Hematopoietic multipotent progenitor cell treated with erythropoietin and hydrocortisone succinate and interleukin-3 and kit ligand, for 6 days (in vitro differentiated cells): ENCODE results near the gene HEPHL1.

ENCODE experiments used
- DNase-seq: peaks from one replicate; pipeline ENCODE4 v3.0.0-alpha.2; 2015

HEPHL1 gene

DNA sequence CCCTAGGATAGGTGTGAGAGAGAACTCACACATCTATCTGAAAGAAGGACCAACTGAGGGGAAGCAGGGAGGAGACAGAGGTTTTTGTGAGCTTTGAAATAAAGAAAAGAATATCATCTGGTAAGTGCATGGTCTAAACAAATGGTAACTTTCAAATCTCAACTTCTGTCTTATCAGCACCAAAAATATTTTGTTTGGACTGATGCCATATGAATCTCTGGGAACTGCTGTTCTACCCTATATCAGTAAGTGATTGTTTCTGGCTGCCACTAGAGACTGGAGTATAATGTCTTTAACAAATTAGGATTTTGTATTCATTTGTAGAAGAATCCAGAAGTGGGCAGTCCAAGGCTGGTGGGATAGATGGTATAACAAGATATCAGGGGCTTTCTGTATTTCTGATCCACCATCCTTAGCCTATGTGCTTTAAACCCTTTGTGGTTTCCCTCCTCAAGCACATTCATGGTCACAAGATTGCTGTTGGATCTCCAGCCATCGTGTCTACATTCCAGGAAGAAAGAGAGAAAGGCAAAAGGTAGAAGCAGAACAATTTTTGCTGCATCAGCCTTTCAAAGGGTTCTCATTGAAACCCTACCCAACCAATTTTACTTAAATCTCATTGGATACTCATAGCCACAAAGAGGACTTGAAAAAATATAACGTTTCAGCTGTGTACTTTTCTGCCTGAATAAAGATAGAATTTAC lies 4.7 kb downstream of the HEPHL1 start:
- no peak for DNase-seq

DNA sequence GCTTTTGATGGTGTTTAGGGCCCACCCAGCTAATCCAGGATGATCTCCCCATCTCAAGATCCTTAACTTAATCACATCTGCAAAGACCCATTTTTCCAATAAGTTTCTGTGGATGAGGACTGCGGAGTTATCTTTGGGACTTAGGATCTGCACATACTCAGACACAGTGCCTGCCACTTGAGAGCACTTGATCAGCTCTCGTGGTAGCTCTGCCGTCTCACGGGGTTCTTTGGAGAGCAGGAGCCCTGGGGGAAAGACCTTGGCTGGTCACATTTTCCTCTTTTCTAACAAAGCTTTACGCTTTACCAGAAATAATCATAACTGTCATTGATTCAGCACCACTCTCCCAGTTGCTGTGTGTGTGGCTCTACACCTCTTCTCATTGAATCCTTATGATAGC lies 6.1 kb downstream of the HEPHL1 start:
- DNase-seq = no peak

DNA sequence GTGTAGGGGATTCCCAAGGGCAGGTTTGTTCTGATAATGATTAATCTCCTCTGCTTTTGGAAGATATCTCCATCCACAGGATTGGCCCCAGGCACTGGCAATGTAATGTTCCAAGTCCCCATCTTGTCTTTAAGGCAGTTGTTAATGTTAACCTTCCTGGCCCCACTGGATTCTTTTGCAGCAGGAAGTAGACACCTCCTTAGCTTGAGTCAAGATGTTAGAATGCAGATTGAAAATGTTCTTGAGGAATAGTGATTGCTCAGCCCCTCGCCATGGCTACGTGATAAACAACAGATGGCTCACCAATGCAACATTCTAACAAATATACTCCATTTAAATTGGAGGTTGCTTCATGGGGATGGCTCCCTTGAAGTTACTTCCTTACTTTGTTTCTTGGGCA lies 7.3 kb downstream of the HEPHL1 start:
- DNase-seq = no peak

DNA sequence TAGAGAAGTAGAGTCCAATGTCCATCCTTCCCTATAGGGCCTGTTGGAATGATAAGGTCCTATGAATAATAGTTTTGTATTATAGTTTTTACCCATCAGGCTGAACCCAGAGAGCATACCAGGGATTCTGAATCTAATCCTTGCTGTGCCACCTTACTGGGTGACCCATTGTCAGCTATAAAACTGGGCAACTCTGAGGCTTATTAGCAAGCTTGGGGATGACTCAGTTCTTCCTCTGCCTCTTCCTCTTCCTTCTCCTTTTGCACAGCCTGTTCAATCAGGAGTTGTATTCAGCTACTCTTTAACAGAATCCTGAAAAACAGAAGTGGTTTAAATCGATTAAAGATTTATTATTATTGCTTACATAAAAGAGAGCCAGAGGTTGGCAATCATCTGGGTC lies 8.9 kb downstream of the HEPHL1 start:
- DNase-seq = no peak

DNA sequence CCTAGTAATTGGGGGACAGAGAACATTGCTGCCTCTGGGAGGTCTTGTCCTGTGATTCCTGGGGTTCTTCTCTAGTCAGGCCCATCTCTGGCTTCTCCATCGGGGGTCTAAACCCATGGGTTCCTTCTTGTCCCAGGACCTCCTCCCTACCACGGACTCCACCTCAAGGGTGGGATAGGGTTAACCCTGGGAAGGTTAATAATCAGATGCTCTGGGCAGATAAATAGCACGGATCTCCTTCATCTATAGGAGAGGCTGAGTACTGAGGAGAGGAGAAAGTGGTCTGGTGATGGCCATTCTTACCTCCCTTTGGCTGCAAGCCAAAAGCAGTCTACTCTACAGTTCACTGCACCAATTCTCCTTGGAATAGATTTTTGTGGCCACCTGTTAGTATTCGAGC lies 10.5 kb downstream of the HEPHL1 start:
- peak; percentile 12 for DNase-seq

DNA sequence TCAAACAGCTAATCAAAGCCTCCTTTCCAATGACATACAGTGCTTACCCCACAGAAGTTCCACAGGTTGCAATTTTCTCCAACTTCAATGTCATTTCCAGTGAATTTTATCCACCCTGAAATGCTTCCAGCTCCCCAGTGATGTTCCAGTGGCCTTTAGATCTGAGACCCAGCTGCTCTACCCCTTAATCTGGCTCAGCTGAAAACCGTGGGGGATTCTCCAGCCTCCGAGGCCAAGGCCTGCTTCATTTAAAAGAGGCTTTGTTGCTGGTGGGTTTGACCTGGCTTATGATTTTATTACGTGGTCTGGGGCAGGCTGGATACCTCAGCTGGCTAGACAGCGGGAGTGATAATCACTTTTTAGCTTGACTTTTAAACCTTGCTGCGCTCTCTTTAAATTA lies 10.9 kb downstream of the HEPHL1 start:
- DNase-seq = no peak

DNA sequence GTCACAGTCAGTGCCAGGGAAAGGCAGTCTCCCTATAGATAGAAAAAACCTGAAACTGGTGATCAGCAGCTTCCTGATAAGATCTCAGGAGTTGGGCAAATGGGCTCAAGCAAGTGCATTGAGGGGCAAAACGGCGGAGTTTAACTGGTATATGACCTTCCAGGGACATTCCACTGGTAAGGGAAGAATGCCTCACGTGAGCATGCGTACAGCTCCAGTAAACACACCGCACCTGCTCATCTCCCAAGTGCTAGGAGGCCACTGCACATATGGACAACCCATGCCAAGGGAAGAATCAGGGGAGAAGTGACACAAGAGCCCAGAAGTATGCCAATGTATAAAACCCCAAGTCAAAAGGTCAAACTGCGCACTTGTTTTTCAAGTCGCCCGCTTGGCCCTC lies 11.6 kb downstream of the HEPHL1 start:
- no peak for DNase-seq

DNA sequence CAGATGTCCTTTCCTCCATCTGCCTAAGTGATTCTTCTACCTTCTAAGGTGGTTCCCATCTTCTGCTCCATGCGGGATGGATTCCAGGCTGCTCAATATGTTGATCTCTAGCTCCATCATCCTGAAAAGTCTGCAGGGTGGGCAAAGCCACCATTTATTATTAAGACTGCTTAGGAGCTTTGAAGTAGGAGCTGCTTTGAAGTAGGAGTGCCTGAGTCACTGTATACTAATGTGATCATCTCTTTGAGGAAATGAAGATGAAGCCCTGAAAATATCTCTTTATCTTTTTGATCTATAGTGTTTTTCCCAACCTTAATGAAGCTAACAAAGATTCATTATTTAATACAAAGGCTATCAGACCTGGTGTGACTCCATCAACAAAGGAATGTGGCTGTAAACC lies 13.1 kb downstream of the HEPHL1 start:
- no peak for DNase-seq

DNA sequence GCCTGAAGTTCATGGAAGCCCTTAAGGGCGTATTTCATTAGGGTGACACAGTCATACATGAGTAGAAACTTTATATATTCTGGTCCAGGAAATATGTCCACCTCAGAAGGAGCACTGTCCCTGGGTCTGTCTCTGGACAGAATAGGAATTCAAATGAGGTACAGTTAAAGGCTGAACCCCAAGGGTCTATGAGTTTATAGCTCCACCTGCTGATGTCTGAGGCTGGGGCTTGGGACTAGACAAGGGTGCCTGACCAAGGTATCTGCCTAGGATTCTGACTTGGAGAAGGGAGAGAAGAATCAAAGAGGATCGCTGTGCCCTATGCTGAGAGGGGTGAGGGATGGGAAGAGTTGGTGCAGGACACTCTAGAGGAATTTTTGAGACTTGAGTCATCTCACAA lies 14.9 kb downstream of the HEPHL1 start:
- DNase-seq = no peak

DNA sequence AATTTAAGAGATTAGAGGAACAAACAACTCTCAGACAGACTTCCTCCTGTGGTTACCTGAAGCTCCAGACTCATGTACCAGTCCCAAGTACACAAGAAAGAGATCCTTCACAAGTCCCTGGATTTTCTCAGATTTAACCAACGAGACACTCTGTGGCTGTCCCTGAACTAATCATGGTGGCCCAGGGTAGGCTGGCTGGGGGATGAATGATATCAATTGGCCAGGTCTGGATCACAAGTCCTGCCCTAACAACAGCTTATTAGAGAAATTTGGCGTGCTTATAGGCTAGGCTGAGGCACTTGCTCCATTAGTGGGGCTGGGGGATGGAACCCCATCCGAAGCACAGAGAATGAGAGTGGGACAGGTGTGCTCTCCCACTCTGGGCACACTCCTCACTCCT lies 22.1 kb downstream of the HEPHL1 start:
- DNase-seq = no peak

DNA sequence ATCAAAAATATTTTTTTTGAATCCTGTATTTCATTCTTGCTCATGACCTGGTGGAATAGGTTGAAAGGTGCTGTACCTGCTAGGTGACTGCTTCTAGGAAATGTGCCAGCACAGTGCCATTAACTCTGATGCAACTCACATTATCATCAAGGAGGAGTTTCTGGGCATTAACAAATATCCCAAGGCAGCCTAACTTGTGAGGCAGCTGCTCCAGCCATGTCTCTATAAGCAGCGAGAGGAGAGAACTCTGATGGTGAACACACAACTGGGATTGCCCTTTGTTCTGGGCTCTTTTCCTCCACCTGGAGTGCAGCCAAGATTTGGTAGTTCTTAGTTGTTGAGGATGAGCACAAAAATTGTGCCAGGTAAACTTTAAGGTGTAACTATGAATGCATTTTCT lies 25.6 kb downstream of the HEPHL1 start:
- DNase-seq = peak; percentile 37

DNA sequence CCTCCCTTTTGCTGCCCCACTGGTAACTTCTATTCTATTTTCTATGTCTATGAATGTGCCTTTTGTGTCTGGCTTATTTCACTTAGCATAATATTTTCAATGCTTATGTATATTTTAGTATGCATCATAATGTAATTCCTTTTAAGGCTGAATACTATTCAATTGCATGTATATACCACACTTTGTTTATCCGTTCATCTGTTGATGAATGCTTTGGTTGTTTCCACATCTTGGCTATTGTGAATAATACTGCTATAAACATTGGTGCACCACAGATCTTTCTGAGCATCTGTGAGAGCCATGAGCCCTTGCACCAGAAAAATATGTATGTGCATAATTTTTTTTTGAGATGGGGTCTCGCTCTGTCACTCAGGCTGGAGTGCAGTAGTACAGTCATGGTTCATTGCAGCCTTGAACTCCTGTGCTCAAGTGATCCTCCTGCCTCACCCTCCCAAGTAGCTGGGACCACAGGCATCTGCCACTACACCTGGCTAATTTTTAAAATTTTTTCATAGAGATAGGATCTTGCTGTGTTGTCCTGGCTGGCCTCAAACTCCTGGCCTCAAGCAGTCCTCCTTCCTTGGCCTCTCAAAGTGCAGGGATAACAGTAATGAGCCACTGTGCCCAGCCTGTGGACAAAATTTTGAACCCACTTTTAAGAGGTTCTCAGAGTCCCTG lies 27.0 kb downstream of the HEPHL1 start:
- DNase-seq = no peak

DNA sequence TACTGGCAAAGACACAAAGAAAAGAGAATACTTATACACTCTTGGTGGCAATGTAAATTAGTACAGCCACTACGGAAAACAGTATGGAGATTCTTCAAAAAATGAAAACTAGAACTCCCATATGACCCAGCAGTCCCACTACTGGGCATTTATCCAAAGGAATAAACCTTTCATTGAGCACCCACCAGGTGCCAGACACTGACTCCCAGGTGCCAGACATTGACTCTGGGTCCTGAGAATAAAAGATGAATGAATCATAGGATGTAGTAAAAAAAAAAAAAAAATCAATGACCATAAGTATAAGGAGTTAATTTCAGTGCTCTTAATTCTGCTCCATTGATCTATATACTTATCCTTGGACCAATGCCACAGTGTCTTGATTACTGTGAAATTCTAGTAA lies 28.2 kb downstream of the HEPHL1 start:
- DNase-seq = no peak

DNA sequence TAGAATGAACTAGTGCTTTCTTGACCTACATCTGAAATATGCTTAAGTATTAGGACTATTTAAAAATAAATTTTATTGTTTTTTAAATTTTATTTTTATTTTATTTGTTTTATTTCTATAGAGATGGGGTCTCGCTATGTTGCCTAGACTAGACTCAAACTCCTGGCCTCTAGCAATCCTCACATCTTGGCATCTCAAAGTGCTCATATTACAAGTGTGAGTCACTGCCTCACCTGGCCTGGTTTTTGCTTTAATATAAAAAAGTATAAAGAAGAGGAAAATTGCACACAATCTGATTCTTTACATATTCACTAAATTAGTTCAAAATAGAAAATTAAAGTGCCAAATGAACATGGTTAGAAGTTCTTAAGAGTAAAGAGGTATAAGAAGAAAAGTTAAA lies 37.5 kb downstream of the HEPHL1 start:
- DNase-seq = no peak

DNA sequence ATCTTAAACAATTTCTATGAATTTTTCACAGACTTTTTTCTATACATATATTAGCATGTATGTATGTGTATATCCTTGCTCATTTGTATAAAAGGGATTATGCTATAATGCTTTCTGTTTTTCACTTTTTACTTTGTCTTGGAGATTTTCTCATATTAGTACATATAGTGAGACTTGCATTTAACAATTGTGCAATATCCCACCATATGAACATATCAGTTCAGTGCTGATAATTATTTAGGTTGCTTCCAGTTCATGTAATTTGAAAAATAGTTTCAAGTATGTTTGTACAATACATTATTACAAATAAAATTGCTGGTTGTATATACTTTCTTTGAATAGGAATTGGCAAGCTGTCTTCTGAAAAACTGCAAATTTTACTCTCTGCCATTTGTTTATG lies 37.9 kb downstream of the HEPHL1 start:
- DNase-seq = no peak

DNA sequence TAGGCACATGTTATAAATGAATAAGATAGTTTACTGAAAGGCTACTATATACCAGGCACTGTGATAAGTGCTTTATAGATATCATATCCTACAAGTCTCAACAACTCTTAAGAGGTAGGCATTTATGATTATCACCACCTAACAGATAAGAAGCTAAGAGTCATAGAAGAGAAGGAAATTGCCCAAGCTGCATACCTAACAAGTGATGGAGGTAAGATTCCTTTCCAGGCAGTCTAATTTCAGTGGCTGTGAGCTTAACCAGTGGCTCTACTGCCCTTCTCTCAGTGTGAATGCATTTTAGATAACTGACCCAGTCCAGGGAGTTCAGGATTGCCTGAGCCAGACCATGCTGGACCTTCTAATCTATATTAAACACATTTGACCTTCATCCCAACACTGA lies 39.2 kb downstream of the HEPHL1 start:
- no peak for DNase-seq

DNA sequence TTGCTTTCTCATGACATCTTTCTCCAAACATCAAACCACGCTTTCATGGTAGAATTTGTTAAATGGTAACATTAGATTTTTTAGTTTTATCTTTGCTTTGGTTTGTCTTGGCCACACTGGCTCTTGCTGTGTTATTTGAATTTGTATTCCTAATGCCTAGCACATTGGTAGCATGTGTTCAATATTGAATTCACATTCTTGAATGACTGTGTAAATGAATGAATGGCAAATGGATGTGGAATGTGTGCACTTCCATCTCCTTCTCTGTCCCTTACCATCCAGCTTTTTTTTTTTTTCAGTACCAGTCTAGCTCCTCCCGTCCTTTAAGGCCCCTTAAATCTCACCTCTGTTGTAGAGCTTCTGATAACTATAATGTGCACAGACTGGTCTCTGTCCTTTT lies 41.2 kb downstream of the HEPHL1 start:
- DNase-seq = no peak

DNA sequence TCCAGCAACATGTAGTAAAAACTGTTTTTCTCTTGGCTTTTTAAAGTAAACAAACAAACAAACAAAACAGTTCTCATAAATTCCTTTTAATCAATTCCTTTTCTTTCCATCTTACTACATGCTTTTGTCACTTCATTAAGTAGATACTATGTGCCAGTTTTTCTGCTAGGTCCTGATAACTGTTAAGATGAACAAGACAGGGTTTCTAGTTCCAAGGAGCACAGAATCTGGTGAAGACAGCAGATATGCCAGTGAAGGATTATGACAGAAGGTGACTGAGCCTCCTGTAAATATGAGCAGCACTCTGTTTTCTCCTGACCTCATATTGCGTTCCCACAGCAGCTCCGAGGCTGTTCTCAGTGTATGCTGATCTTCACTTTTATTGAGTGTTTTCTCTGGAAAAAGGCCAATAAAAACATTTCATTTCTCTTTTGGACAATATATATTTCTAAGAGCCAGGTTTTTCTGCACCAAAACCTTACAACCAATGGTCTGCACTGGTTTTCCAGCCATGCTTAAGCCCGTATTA lies 45.8 kb downstream of the HEPHL1 start:
- peak; percentile 63 for DNase-seq

DNA sequence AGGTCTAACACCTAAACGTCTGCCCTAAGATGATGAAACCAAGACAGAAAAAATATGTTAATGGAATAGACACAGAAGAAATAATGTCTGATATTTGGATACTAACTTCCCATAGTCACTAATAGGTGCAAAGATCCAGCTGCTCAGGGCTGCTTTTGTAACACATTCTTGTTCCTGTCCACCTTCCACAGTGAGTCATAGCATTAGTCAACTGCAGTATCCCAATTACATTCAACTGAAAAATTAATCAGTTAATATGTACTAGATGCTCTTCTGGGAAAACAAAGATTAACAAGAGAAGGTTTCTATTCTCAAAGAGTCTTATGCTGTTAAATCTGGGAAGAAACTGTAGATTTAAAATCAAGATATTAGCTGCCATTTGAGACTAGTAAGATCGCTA lies 47.6 kb downstream of the HEPHL1 start:
- DNase-seq = no peak

DNA sequence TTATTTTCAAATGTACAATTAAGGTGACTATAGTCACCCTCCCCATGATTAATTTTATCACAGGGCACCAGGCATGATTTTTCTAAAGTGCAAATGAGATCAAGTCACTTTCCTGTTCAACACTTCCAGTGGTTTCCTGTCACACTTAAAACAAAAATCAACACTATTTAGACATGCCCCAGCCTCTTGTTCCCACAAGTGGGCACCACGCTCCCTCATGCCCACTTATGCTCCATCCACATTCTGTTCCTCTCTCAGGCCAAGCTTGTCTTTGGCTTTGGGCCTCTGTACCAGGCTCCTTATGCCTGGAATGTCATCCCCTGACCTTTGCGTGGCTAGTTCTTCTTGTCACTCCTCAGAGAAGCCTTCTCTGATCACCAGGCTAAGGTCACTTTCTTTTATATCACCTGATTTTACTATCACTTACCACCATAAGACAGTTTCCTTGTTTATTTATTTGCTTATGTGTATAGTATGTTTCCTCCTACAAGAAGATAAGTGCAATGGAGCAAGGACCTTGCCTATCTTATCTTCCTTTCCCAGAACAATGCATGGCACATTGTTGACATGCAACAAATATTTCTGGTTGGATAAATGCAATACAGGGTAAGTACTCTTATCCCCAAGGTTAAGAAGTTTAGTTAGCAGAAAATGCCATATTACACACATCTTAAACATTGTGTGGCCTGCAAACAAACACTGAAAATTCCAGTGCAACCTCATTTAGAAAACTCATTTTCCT lies 56.6 kb downstream of the HEPHL1 start:
- DNase-seq = peak; percentile 75

DNA sequence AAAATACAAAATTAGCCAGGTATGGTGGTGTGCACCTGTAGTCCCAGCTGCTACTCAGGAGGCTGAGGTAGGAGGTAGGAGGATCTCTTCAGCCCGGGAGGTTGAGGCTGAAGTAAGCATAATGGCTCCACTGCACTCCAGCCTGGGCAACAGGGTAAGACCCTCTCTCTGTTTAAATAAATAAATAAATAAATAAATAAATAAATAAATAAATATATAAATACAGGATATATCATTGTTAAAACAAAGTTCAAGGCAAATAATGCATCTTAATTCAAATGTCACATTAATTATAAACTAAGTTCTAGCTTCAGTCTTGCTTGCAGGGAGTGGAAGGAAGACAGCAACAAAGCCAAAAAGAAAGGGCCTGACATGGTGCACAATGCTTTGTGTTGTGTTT lies 63.0 kb downstream of the HEPHL1 start:
- DNase-seq = no peak

DNA sequence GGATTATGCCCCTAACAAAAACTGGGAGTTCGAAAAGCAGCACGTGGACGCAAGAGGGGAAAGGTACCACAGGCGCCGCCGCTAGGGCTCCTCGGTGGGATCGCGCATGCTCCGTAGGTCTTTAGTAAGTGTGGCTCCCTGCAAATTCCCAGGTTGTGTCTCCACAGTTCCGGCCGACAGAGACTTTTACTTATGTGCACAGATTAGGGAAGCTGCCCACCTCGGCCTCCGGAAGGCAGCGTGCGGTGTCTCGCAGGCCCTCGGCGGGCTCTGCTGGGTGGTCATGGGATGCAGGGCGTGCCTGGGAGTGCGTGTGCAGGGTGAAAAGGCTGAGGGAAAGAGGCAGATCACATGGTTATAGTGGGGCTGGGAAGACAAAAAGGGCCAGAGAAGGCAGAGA lies 67.8 kb downstream of the HEPHL1 start:
- DNase-seq = no peak

DNA sequence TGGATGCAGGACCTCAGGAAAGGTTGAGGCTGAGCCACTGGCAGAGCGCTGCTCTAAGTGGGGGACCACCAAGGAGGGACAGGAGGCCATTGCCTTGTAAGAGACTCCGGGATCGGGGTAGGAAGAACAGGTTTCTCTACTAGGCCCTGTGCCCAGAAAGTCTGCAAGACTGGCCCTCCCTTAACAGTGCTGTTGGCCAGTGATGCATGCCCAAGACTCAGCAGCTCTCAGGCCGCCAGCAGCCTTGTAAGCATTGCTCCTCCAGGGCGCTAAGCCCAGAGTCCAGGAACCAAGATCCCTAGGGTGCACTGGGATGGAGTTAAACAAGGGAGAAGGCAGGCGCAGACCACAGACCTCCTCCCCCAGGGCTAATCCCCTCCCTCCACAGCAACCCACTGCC lies 68.2 kb downstream of the HEPHL1 start:
- no peak for DNase-seq

DNA sequence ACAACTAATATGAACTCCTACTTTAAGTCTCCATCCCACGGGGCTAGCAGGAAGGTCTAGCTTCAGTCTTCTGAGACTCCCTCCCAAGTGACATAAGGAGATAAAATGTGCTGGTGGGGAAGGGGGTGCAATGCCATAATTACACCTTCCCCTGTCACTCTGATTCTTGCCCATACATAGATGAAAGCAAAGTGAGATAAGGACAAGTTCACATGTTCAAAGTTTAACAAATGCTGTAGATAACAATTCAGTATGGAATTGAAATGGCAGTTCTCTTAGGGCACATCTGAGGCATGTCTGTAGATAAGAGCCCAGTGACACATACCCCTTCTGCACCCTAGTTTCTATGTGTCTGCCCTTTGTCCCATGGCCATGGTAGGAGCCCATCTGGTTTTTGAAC lies 69.2 kb downstream of the HEPHL1 start:
- DNase-seq = peak; percentile 39
